CD4-positive, alpha-beta T cell treated with Interleukin-4 for 1 hour (primary cell): Measurements from ENCODE around the gene MOG.
A peak's percentile ranks its signal among the peaks of the same experiment; 100 is the strongest.

ENCODE experiments used
- DNase-seq, 2 donors: peaks; one replicate each; pipeline ENCODE4 v3.0.0-alpha.2; 2020 to 2022

The MOG gene

GRCh38 chr6:29676981-29677601 is 20.2 kb downstream of the MOG start:
- DNase-seq = no peak

- no peak for DNase-seq
These were observed 21.2 kb downstream of the MOG start for GRCh38 chr6:29678114-29678513.

- DNase-seq = no peak
These were observed 23.1 kb downstream of the MOG start for GRCh38 chr6:29679962-29680361.

GRCh38 chr6:29680416-29680815 is 23.5 kb downstream of the MOG start:
- DNase-seq = no peak

GRCh38 chr6:29680904-29681303 is 24.0 kb downstream of the MOG start, which contains the start of gene ZFP57:
Gene ZFP57, minus strand, starts transcription at chr6:29681152. Its CDS starts 4,149 bp downstream, at chr6:29677003.
- DNase-seq = no peak

- no peak for DNase-seq
These were observed 24.9 kb downstream of the MOG start for GRCh38 chr6:29681811-29682210.

GRCh38 chr6:29685718-29686326 is 28.9 kb downstream of the MOG start:
- no peak for DNase-seq

GRCh38 chr6:29694637-29695036 is 37.7 kb downstream of the MOG start:
- DNase-seq = no peak

GRCh38 chr6:29696147-29697125 is 39.5 kb downstream of the MOG start:
- DNase-seq = no peak

- peak; percentile 71 to 76 for DNase-seq
These were observed 45.7 kb downstream of the MOG start for GRCh38 chr6:29702519-29703103.

- DNase-seq = peak in 1 of 2 donors; percentile 55
These were observed 48.7 kb downstream of the MOG start for GRCh38 chr6:29705389-29706231.

GRCh38 chr6:29708432-29709179 is 51.7 kb downstream of the MOG start:
- peak; percentile 74 to 85 for DNase-seq

GRCh38 chr6:29709188-29709587 is 52.3 kb downstream of the MOG start:
- DNase-seq = no peak

GRCh38 chr6:29710281-29710941 is 53.5 kb downstream of the MOG start:
- DNase-seq = no peak

GRCh38 chr6:29720863-29721262 is 64.0 kb downstream of the MOG start:
- DNase-seq = peak; percentile 40 to 56
